Ovary (tissue), 3 donors: Measurements from ENCODE around the gene THSD8.

Experiments
- CTCF ChIP-seq, 3 donors: fragments of 450-650 bp in 2 of 3; fragments of 200-600 bp in 1 of 3; IDR thresholded peaks; one replicate each; pipeline versions ENCODE4 v1.5.1 to v1.8.0; 2016 to 2022; ENCODE audit warnings: antibody characterized with exemption in 3 of 3, mild to moderate bottlenecking in 1 of 3
- POLR2A ChIP-seq: fragments of 450-650 bp; IDR thresholded peaks from one replicate; pipeline ENCODE4 v1.6.1; 2017; ENCODE audit warnings: antibody characterized with exemption, mild to moderate bottlenecking, moderate library complexity
- donor health status: DM: no; HTN: no; CAD: no.

GRCh38 chr19:12806242-12807081, 4.6 kb downstream of the THSD8 start, which contains the start of gene RNASEH2A:
- TF ChIP-seq CTCF (IDR thresholded peaks at IDR 0.05) = peak in 1 of 3 donors; percentile 10
- TF ChIP-seq POLR2A = no peak
